CD4-positive, alpha-beta T cell treated with Interleukin-15 for 1 hour (primary cell): ENCODE results near the gene EIF6.
"Not testable (repeated sequence)": the region's sequence is repeated elsewhere in the genome, so short reads cannot be mapped to it uniquely, and the experiment has no call there.

Experiments used
- DNase-seq: peaks from one replicate; pipeline ENCODE4 v3.0.0-alpha.2; 2020

The EIF6 gene

GRCh38 chr20:35254448-35254999 is 30.0 kb downstream of the EIF6 start:
- no peak for DNase-seq

- no peak for DNase-seq
Measured at GRCh38 chr20:35253010-35253409, 31.6 kb downstream of the EIF6 start.

- DNase-seq, result not testable (repeated sequence)
Measured at GRCh38 chr20:35252598-35252997, 32.0 kb downstream of the EIF6 start.

- DNase-seq, result peak; percentile 45
Measured at GRCh38 chr20:35252037-35252461, 32.5 kb downstream of the EIF6 start.

GRCh38 chr20:35251613-35251940 is 33.0 kb downstream of the EIF6 start:
- no peak for DNase-seq

- DNase-seq, result no peak
Measured at GRCh38 chr20:35248641-35249475, 35.7 kb downstream of the EIF6 start.

GRCh38 chr20:35246723-35247122 is 37.8 kb downstream of the EIF6 start:
- DNase-seq, result no peak

- DNase-seq, result no peak
Measured at GRCh38 chr20:35243986-35244385, 40.6 kb downstream of the EIF6 start.

GRCh38 chr20:35243317-35243716 is 41.3 kb downstream of the EIF6 start:
- no peak for DNase-seq

- no peak for DNase-seq
Measured at GRCh38 chr20:35240811-35241293, 43.7 kb downstream of the EIF6 start.

- DNase-seq, result no peak
Measured at GRCh38 chr20:35240083-35240810, 44.3 kb downstream of the EIF6 start.

GRCh38 chr20:35238735-35239134 is 45.8 kb downstream of the EIF6 start:
- no peak for DNase-seq

GRCh38 chr20:35238170-35238569 is 46.4 kb downstream of the EIF6 start:
- DNase-seq, result no peak

GRCh38 chr20:35237486-35237885 is 47.1 kb downstream of the EIF6 start:
- DNase-seq, result no peak

GRCh38 chr20:35235881-35236280 is 48.7 kb downstream of the EIF6 start:
- DNase-seq, result no peak

- no peak for DNase-seq
Measured at GRCh38 chr20:35232575-35232974, 52.0 kb downstream of the EIF6 start.
